Esophagus squamous epithelium (tissue), 4 donors: ENCODE measurements around the gene C11orf52.

Experiments
- POLR2A ChIP-seq, 4 donors: fragments of 450-650 bp; IDR thresholded peaks; one replicate each; pipeline ENCODE4 v1.6.1; 2017; ENCODE audit warnings: antibody characterized with exemption in 4 of 4, mild to moderate bottlenecking in 4 of 4, moderate library complexity in 3 of 4
- TF ChIP-seq, protein P1 (sequence below), 6 experiments: fragments of 450-650 bp in 4 of 6; fragments of 200-600 bp in 2 of 6; sonication (generic) in 2 of 6; IDR thresholded peaks; one replicate each; pipeline ENCODE4 v1.5.1; 2016 to 2019; ENCODE audit warnings: antibody characterized with exemption in 6 of 6, mild to moderate bottlenecking in 4 of 6, moderate library complexity in 4 of 6

DNA sequence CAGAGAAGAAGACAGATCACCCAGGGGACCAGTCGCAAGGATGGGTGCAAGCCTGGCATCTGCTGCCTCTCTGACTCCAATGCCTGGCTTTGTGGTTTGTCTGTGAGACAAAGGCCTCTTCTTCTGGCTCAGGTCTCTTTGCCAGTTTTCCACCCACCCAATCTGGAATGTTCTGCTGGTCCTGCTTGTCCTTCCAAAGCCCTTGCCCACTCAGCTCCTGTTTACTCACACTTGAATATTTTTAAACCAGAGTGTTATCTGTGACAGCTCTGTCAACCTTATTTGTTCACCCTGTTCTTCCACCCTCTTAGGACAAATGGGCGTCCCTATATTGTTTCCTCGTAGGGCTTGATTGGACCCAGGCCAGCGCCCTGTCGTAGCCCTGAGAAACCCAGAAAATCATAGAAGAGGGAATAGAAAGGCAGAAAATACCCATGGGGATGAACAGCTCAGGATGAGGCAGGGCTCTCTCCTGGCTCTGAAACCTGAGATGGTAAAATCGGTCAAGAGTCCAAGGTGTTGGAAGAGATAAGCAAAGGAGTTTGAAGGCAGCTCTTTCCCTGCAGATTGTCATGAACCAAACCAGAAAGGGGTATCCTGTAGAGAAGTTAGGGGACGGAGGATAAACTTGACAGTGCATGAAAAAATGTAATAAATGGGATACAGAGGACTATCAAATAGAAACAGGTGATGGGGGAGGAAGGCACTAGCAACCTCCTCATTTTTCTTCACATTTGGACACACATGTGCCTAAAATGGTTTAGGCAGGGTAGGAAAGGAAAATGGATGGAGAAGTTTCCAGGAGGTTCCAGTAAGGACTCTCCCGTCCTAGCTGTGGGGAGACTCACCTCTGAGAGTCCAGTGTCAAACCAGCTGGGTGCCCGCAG lies 7.8 kb upstream of the C11orf52 start:
- TF ChIP-seq, protein P1, sequence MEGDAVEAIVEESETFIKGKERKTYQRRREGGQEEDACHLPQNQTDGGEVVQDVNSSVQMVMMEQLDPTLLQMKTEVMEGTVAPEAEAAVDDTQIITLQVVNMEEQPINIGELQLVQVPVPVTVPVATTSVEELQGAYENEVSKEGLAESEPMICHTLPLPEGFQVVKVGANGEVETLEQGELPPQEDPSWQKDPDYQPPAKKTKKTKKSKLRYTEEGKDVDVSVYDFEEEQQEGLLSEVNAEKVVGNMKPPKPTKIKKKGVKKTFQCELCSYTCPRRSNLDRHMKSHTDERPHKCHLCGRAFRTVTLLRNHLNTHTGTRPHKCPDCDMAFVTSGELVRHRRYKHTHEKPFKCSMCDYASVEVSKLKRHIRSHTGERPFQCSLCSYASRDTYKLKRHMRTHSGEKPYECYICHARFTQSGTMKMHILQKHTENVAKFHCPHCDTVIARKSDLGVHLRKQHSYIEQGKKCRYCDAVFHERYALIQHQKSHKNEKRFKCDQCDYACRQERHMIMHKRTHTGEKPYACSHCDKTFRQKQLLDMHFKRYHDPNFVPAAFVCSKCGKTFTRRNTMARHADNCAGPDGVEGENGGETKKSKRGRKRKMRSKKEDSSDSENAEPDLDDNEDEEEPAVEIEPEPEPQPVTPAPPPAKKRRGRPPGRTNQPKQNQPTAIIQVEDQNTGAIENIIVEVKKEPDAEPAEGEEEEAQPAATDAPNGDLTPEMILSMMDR (IDR thresholded peaks at IDR 0.05), result no peak
- TF ChIP-seq POLR2A (IDR thresholded peaks at IDR 0.05), result no peak
